Endothelial cell of umbilical vein (primary cell): ENCODE results near the gene PTPN12.

Experiments used
- CTCF ChIP-seq, 2 donors: IDR thresholded peaks; 1 replicate in 1 of 2; 2 replicates in 1 of 2; pipeline ENCODE4 v1.5.1; 2011; ENCODE audit warnings: low read length in 2 of 2, mild to moderate bottlenecking in 2 of 2, moderate library complexity in 2 of 2, control low read depth in 1 of 2, inconsistent platforms in 1 of 2, low read depth in 1 of 2; ENCODE audit not compliant: insufficient read depth in 1 of 2; ENCODE audit errors: extremely low read depth in 1 of 2
- EZH2 ChIP-seq: IDR thresholded peaks from 2 replicates; pipeline ENCODE4 v1.6.1; 2012; ENCODE audit warnings: borderline replicate concordance, low read depth, mild to moderate bottlenecking, moderate library complexity, low read length, inconsistent platforms; ENCODE audit not compliant: severe bottlenecking
- MYC ChIP-seq: IDR thresholded peaks from one replicate; pipeline ENCODE4 v1.6.1; 2011; ENCODE audit warnings: mild to moderate bottlenecking, low read depth, low read length
- POLR2A ChIP-seq: IDR thresholded peaks from 2 replicates; pipeline ENCODE4 v1.6.1; 2012; ENCODE audit warnings: low read depth, mild to moderate bottlenecking, control low read depth, low read length
- POLR2AphosphoS5 ChIP-seq: IDR thresholded peaks from 2 replicates; pipeline ENCODE4 v1.6.1; 2012; ENCODE audit warnings: low read depth, mild to moderate bottlenecking, control low read depth, low read length, moderate library complexity; ENCODE audit not compliant: insufficient read depth
- TF ChIP-seq, protein P1 (sequence below): IDR thresholded peaks from 2 replicates; pipeline ENCODE4 v1.6.1; 2011; ENCODE audit not compliant: insufficient read depth, insufficient read length

DNA sequence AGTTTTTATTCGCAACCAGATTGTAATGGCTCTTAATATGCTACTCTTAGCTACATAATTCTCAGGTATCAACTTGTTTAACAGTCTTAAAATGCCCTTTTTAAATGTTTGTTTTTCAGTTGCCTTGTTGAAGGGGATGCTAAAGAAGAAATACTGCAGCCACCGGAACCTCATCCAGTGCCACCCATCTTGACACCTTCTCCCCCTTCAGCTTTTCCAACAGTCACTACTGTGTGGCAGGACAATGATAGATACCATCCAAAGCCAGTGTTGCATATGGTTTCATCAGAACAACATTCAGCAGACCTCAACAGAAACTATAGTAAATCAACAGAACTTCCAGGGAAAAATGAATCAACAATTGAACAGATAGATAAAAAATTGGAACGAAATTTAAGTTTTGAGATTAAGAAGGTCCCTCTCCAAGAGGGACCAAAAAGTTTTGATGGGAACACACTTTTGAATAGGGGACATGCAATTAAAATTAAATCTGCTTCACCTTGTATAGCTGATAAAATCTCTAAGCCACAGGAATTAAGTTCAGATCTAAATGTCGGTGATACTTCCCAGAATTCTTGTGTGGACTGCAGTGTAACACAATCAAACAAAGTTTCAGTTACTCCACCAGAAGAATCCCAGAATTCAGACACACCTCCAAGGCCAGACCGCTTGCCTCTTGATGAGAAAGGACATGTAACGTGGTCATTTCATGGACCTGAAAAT lies 89.7 kb downstream of the PTPN12 start:
- no peak for TF ChIP-seq CTCF (IDR thresholded peaks at IDR 0.05; ENCODE audit: extremely low read depth in 1 of 2, insufficient read depth in 1 of 2, low read depth in 1 of 2, low read length in 2 of 2)
- TF ChIP-seq MYC: no peak
- TF ChIP-seq POLR2A: no peak
- no peak for TF ChIP-seq EZH2
- TF ChIP-seq, protein P1, sequence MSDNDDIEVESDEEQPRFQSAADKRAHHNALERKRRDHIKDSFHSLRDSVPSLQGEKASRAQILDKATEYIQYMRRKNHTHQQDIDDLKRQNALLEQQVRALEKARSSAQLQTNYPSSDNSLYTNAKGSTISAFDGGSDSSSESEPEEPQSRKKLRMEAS: no peak
- no peak for TF ChIP-seq POLR2AphosphoS5
